Measurements from ENCODE around the gene GSE1. TPM values are rescaled to one million over a fixed set of nuclear protein-coding genes. Genes with fewer than 3 reads are reported as not detected.

Gene GSE1
- total RNA-seq, 1 donor from 2014 or later: 12.9 TPM

GRCh38 chr16:85717393-85718152 is 104.5 kb downstream of the GSE1 start:
- Histone ChIP-seq H3K4me3 (ENCODE audit: low read depth, low read length) (no peak overlapping the region), H3K36me3 (ENCODE audit: control insufficient read depth, insufficient read depth, low read length) (peaks cover 13% of the 10 kb centered on the region), H3K27me3 (ENCODE audit: control insufficient read depth, insufficient read depth, low read length) (no peaks in the 10 kb centered on the region)
- no peak for DNase-seq (ENCODE audit: low read depth)
- FAIRE-seq: no peak
- TF ChIP-seq, protein P1, sequence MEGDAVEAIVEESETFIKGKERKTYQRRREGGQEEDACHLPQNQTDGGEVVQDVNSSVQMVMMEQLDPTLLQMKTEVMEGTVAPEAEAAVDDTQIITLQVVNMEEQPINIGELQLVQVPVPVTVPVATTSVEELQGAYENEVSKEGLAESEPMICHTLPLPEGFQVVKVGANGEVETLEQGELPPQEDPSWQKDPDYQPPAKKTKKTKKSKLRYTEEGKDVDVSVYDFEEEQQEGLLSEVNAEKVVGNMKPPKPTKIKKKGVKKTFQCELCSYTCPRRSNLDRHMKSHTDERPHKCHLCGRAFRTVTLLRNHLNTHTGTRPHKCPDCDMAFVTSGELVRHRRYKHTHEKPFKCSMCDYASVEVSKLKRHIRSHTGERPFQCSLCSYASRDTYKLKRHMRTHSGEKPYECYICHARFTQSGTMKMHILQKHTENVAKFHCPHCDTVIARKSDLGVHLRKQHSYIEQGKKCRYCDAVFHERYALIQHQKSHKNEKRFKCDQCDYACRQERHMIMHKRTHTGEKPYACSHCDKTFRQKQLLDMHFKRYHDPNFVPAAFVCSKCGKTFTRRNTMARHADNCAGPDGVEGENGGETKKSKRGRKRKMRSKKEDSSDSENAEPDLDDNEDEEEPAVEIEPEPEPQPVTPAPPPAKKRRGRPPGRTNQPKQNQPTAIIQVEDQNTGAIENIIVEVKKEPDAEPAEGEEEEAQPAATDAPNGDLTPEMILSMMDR (IDR thresholded peaks at IDR 0.05; ENCODE audit: insufficient read depth, low read length, severe bottlenecking): peak; percentile 69

DNA sequence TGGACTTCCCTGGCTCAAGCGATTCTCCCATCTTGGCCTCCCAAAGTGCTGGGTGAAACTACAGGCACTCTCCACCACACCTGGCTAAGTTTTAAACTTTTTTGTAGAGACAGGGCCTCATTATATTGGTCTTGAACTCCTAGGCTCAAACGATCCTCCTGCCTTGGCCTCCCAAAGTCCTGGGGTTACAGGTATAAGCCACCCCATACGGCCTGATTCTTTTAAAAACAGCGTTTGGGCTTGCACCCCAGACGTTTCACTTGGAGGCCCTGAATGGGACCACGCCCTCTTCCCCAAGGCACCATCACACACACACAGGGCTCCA is 105.0 kb downstream of the GSE1 start:
- no peaks in the 10 kb centered on the region for H3K27me3 ChIP-seq (ENCODE audit: control insufficient read depth, insufficient read depth, low read length)
- FAIRE-seq (no peak), DNase-seq (ENCODE audit: low read depth) (no peak)
- TF ChIP-seq, protein P1 (IDR thresholded peaks at IDR 0.05; ENCODE audit: insufficient read depth, low read length, severe bottlenecking): no peak
- peaks cover 9% of the 10 kb centered on the region for H3K36me3 ChIP-seq (ENCODE audit: control insufficient read depth, insufficient read depth, low read length)
- no peak overlapping the region for H3K4me3 ChIP-seq (ENCODE audit: low read depth, low read length)

GRCh38 chr16:85718682-85719081 is 105.6 kb downstream of the GSE1 start:
- TF ChIP-seq, protein P1 (IDR thresholded peaks at IDR 0.05; ENCODE audit: insufficient read depth, low read length, severe bottlenecking): peak; percentile 50
- Histone ChIP-seq H3K4me3 (ENCODE audit: low read depth, low read length) (no peak overlapping the region), H3K27me3 (ENCODE audit: control insufficient read depth, insufficient read depth, low read length) (no peaks in the 10 kb centered on the region), H3K36me3 (ENCODE audit: control insufficient read depth, insufficient read depth, low read length) (peaks cover 10% of the 10 kb centered on the region)
- DNase-seq (ENCODE audit: low read depth): peak; percentile 35
- FAIRE-seq: no peak

- no peak for FAIRE-seq
- TF ChIP-seq, protein P1 (IDR thresholded peaks at IDR 0.05; ENCODE audit: insufficient read depth, low read length, severe bottlenecking): no peak
- no peak for DNase-seq (ENCODE audit: low read depth)
Measured at GRCh38 chr16:85719605-85720301, 106.6 kb downstream of the GSE1 start.

GRCh38 chr16:85720302-85720637 is 107.1 kb downstream of the GSE1 start:
- Histone ChIP-seq H3K4me3 (ENCODE audit: low read depth, low read length) (no peak overlapping the region), H3K27me3 (ENCODE audit: control insufficient read depth, insufficient read depth, low read length) (no peaks in the 10 kb centered on the region), H3K36me3 (ENCODE audit: control insufficient read depth, insufficient read depth, low read length) (peaks cover 12% of the 10 kb centered on the region)
- TF ChIP-seq, protein P1 (IDR thresholded peaks at IDR 0.05; ENCODE audit: insufficient read depth, low read length, severe bottlenecking): no peak
- FAIRE-seq: no peak
- DNase-seq (ENCODE audit: low read depth): peak; percentile 69

More at GRCh38 chr16:85719605-85720301, 106.6 kb downstream of the GSE1 start:
- no peak overlapping the region for H3K4me3 ChIP-seq (ENCODE audit: low read depth, low read length)
- H3K36me3 ChIP-seq (ENCODE audit: control insufficient read depth, insufficient read depth, low read length): peaks cover 11% of the 10 kb centered on the region
- no peaks in the 10 kb centered on the region for H3K27me3 ChIP-seq (ENCODE audit: control insufficient read depth, insufficient read depth, low read length)
